CD14-positive monocyte (primary cell): ENCODE results near the gene TTC7B. TPM values are rescaled to one million over a fixed set of nuclear protein-coding genes. Genes with fewer than 3 reads are reported as not detected.

ENCODE experiments used
- DNase-seq, 3 donors: peaks; one replicate each; pipeline ENCODE4 v3.0.0-alpha.2; 2011 to 2022
- H2AFZ ChIP-seq: 2 replicates; pipeline ENCODE4 v1.6.0; 2012; ENCODE audit warnings: mild to moderate bottlenecking, low read depth, low read length, inconsistent platforms; ENCODE audit not compliant: insufficient read depth, poor library complexity, severe bottlenecking
- H3K27ac ChIP-seq, 2 donors: 1 replicate in 1 of 2; 2 replicates in 1 of 2; pipeline ENCODE4 v1.5.1; 2012 to 2013; ENCODE audit warnings: low read length in 2 of 2, control low read depth in 1 of 2, inconsistent platforms in 1 of 2, low read depth in 1 of 2, mild to moderate bottlenecking in 1 of 2
- H3K27me3 ChIP-seq, 2 donors: one replicate each; pipeline versions ENCODE4 v1.6.0 to v1.6.1; 2011 to 2013; ENCODE audit warnings: low read length in 2 of 2; ENCODE audit not compliant: control insufficient read depth in 2 of 2, insufficient read depth in 2 of 2
- H3K36me3 ChIP-seq, 2 donors: replicated peaks in 1 of 2; 1 replicate in 1 of 2; 2 replicates in 1 of 2; pipeline versions ENCODE4 v1.5.1 to v1.6.1; 2012 to 2013; ENCODE audit warnings: low read length in 2 of 2, control low read depth in 1 of 2, inconsistent platforms in 1 of 2, mild to moderate bottlenecking in 1 of 2; ENCODE audit not compliant: insufficient read depth in 2 of 2, control insufficient read depth in 1 of 2
- H3K4me1 ChIP-seq, 2 donors: 1 replicate in 1 of 2; 2 replicates in 1 of 2; pipeline versions ENCODE4 v1.5.1 to v1.6.1; 2012 to 2013; ENCODE audit warnings: low read length in 2 of 2, control low read depth in 1 of 2, inconsistent platforms in 1 of 2, mild to moderate bottlenecking in 1 of 2, moderate library complexity in 1 of 2; ENCODE audit not compliant: insufficient read depth in 2 of 2, control insufficient read depth in 1 of 2
- H3K4me2 ChIP-seq: replicated peaks from 2 replicates; pipeline ENCODE3; 2012; ENCODE audit warnings: low read length, moderate library complexity, mild to moderate bottlenecking; ENCODE audit not compliant: poor library complexity, severe bottlenecking; ENCODE audit errors: extremely low read depth
- H3K4me3 ChIP-seq, 3 experiments: fragments of 200-600 bp in 1 of 3; sonication (generic) in 1 of 3; replicated peaks in 1 of 3; 1 replicate in 2 of 3; 2 replicates in 1 of 3; pipeline ENCODE4 v1.5.1; 2011 to 2013; ENCODE audit warnings: low read length in 3 of 3, mild to moderate bottlenecking in 3 of 3, control low read depth in 2 of 3, low read depth in 2 of 3, inconsistent platforms in 1 of 3, moderate library complexity in 1 of 3
- H3K79me2 ChIP-seq: 2 replicates; pipeline ENCODE4 v1.6.0; 2012; ENCODE audit warnings: mild to moderate bottlenecking, control low read depth, inconsistent platforms, low read length, moderate library complexity; ENCODE audit not compliant: insufficient read depth
- H3K9ac ChIP-seq: 2 replicates; pipeline ENCODE4 v1.6.0; 2017; ENCODE audit warnings: low read length, mild to moderate bottlenecking; ENCODE audit not compliant: insufficient read depth, poor library complexity, severe bottlenecking
- H3K9me3 ChIP-seq, 2 donors: replicated peaks in 1 of 2; 1 replicate in 1 of 2; 2 replicates in 1 of 2; pipeline versions ENCODE4 v1.5.1 to v1.6.1; 2012 to 2013; ENCODE audit warnings: low read length in 2 of 2, control low read depth in 1 of 2; ENCODE audit not compliant: control insufficient read depth in 1 of 2, insufficient read depth in 1 of 2
- H4K20me1 ChIP-seq: 2 replicates; pipeline ENCODE4 v1.6.0; 2012; ENCODE audit warnings: mild to moderate bottlenecking, low read length, control low read depth, moderate library complexity; ENCODE audit not compliant: insufficient read depth
- H3K27ac Mint-ChIP-seq, 7 donors: one replicate each; pipeline ENCODE4 v1.8.0; 2020; ENCODE audit warnings: mild to moderate bottlenecking in 7 of 7, mixed read lengths in 7 of 7, moderate library complexity in 6 of 7, inconsistent platforms in 2 of 7
- H3K27me3 Mint-ChIP-seq, 3 donors: one replicate each; pipeline ENCODE4 v1.8.0; 2021 to 2022; ENCODE audit warnings: low read depth in 3 of 3, mild to moderate bottlenecking in 3 of 3, mixed read lengths in 3 of 3, moderate library complexity in 3 of 3, inconsistent platforms in 1 of 3
- H3K36me3 Mint-ChIP-seq, 2 donors: one replicate each; pipeline ENCODE4 v1.8.0; 2020; ENCODE audit warnings: mixed read lengths in 2 of 2, inconsistent platforms in 1 of 2, mild to moderate bottlenecking in 1 of 2
- H3K4me1 Mint-ChIP-seq: one replicate; pipeline ENCODE4 v1.8.0; 2020; ENCODE audit warnings: mild to moderate bottlenecking, mixed read lengths
- H3K4me3 Mint-ChIP-seq, 2 donors: one replicate each; pipeline ENCODE4 v1.8.0; 2020; ENCODE audit warnings: mild to moderate bottlenecking in 2 of 2, mixed read lengths in 2 of 2, moderate library complexity in 1 of 2
- H3K9me3 Mint-ChIP-seq, 7 donors: one replicate each; pipeline ENCODE4 v1.8.0; 2020 to 2022; ENCODE audit warnings: mixed read lengths in 7 of 7, mild to moderate bottlenecking in 6 of 7, moderate library complexity in 6 of 7, inconsistent platforms in 2 of 7
- WGBS: methylation state at CpG from one replicate; pipeline ENCODE4 v1.1.5; 2013; ENCODE audit warnings: missing lambda C conversion rate; ENCODE audit not compliant: insufficient coverage; 5-methylcytosine and 5-hydroxymethylcytosine counted together
- intact Hi-C, 2 donors: fragments of 100-400 bp; cut with micrococcal nuclease; formaldehyde crosslinking; loops; one replicate each; pipeline versions ENCODE4 v1.15.0 to v1.15.1; 2023
- polyA plus RNA-seq, 3 donors: library from polyadenylated mRNA; depleted of rRNA in 1 of 3; unstranded in 2 of 3; stranded (reverse) in 1 of 3; fragments of 300-500 nt in 2 of 3; fragments of >200 nt in 1 of 3; fragmentation: Illumina TruSeq in 2 of 3; gene quantifications; 1 replicate in 2 of 3; 2 replicates in 1 of 3; pipeline ENCODE4 v1.2.3, GENCODE V29; 2012 to 2021
- TF ChIP-seq, protein P1 (sequence below): fragments of 200-600 bp; IDR thresholded peaks from one replicate; pipeline ENCODE4 v1.8.0; 2022; ENCODE audit warnings: antibody characterized with exemption, mild to moderate bottlenecking

TTC7B gene
- polyA plus RNA-seq, 3 donors, result 0.87 to 2.6 (median 1.2) TPM

DNA sequence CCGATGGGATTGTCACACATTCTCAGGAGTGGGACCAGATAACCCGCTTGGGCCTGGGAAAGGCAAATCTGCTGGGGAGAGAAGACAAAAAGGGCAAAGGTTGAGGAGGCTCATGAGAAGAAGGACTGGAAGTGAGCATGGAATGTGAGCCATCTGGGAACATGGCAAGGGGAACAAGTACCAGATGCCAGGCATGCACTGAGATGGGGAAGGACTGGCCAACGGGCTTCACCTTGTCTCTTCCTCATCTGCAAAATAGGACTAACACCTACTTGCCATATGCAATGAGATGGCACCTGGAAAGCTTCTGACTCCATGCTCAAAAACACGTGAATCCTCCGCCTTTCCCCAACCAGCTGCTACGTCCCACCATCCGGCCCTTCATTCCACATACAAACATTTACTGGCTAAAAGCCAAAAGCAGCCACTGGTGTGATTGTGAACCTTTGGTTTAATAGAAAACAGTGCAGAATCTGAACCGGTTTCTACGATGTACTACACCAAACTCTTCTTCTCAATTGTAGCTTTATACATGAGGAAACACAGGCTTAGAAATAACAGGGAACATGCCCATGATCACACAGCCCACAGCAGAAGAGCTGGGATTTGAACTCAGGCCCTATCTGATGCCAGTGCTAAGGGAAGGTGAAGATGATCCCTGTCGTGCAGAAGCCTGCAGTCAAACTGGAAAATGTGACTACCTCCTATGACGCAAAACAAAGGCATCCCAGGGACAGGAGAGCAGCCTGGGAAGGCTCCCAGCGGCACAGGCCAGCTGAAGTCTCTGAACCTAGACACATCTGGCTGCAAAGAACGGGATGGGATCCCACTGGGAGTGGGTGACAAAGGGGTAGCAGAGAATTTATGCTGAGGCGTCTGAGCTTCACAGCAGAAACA, 112.1 kb downstream of the TTC7B start:
- Histone ChIP-seq H3K9ac (no peak overlapping the region), H3K4me3 (no peak overlapping the region), H4K20me1 (no peaks in the 10 kb centered on the region), H3K4me1 (peaks cover 5 to 7% of the 10 kb centered on the region in 2 donors), H3K27me3 (no peaks in the 10 kb centered on the region), H3K79me2 (no peaks in the 10 kb centered on the region), H3K36me3 (no peaks in the 10 kb centered on the region), H3K4me2 (no peak overlapping the region), H2AFZ (no peak overlapping the region), H3K27ac (no peak overlapping the region), H3K9me3 (no peaks in the 10 kb centered on the region)
- Mint-ChIP-seq H3K4me1 (peaks cover 10% of the 10 kb centered on the region), H3K36me3 (peaks cover 0 to 2% of the 10 kb centered on the region in 2 donors), H3K4me3 (no peak overlapping the region), H3K27me3 (no peaks in the 10 kb centered on the region), H3K27ac (no peak overlapping the region), H3K9me3 (no peaks in the 10 kb centered on the region)
- DNase-seq, result no peak
- WGBS, result 97% methylated on average over 12 of the region's 14 CpGs
- TF ChIP-seq, protein P1, sequence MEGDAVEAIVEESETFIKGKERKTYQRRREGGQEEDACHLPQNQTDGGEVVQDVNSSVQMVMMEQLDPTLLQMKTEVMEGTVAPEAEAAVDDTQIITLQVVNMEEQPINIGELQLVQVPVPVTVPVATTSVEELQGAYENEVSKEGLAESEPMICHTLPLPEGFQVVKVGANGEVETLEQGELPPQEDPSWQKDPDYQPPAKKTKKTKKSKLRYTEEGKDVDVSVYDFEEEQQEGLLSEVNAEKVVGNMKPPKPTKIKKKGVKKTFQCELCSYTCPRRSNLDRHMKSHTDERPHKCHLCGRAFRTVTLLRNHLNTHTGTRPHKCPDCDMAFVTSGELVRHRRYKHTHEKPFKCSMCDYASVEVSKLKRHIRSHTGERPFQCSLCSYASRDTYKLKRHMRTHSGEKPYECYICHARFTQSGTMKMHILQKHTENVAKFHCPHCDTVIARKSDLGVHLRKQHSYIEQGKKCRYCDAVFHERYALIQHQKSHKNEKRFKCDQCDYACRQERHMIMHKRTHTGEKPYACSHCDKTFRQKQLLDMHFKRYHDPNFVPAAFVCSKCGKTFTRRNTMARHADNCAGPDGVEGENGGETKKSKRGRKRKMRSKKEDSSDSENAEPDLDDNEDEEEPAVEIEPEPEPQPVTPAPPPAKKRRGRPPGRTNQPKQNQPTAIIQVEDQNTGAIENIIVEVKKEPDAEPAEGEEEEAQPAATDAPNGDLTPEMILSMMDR, result no peak
- intact Hi-C loops, result no loop called here

DNA sequence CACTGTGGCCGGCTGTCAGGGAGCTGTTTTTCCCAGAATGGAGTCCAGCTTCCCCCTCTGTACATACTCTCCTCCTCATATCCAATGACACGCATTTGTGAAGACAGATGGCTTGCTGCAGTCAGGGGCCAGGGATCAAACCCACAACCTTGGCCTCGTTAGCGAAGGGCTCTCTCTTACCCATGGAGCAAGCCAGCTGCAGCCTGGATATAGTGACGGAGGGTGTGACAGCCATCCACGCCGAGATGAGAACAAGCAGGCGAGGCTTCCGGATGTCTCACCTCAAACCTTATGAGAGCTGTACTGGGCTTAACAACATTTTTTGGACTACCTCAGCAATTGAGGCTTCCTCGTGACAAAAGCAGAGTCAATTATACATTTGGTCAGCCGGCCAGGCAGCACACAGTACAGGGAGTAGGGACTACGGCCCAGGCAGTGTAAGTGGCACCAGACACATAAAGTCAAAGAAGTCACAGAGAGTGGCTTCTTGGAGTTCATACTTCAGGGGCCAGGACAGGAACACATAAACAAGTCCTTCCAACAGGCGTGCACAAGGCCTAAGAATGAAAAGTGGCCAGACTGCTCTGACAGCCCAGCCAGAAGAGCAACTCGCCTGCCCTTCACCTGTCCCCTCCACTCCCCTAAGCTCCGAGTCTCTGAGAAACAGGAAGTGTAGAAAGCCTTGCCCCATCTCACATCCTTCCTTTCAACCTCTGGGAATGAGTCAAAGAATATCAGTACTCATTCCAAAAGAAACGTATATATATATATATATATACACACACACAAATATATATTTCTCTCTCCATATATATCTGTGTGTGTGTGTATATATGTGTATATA, 115.1 kb downstream of the TTC7B start:
- Histone ChIP-seq H3K4me2 (no peak overlapping the region), H3K4me1 (peaks cover 5 to 7% of the 10 kb centered on the region in 2 donors), H3K27me3 (no peaks in the 10 kb centered on the region), H3K36me3 (no peaks in the 10 kb centered on the region), H4K20me1 (no peaks in the 10 kb centered on the region), H2AFZ (no peak overlapping the region), H3K9me3 (no peaks in the 10 kb centered on the region), H3K9ac (no peak overlapping the region), H3K4me3 (no peak overlapping the region), H3K27ac (no peak overlapping the region), H3K79me2 (no peaks in the 10 kb centered on the region)
- intact Hi-C loops, result no loop called here
- Mint-ChIP-seq H3K4me3 (no peak overlapping the region), H3K9me3 (no peaks in the 10 kb centered on the region), H3K27ac (no peak overlapping the region), H3K4me1 (peaks cover 22% of the 10 kb centered on the region), H3K27me3 (peaks cover 0 to 2% (median 0%) of the 10 kb centered on the region in 3 donors), H3K36me3 (peaks cover 0 to 2% of the 10 kb centered on the region in 2 donors)
- peak; percentile 30 to 56 (median 43) for DNase-seq
- TF ChIP-seq, protein P1, result no peak
- WGBS, result 93% methylated on average over 12 of the region's 16 CpGs
